Activated CD8-positive, alpha-beta memory T cell treated with anti-CD3 and anti-CD28 coated beads, Interleukin-2, amount 10 ng/mL, durations not matched to agents 7 days and 5 days (primary cell): ENCODE results near the gene C1orf210. TPM values are rescaled to one million over a fixed set of nuclear protein-coding genes. Genes with fewer than 3 reads are reported as not detected.

Experiments used
- ATAC-seq: fragments of 150-1000 bp; cut with Tn5 transposase; one replicate; pipeline ENCODE4 v1.10.0; 2021; ENCODE audit warnings: moderate library complexity
- CTCF ChIA-PET: fragments of 350-600 bp; sonication (Branson Sonifier 250); formaldehyde crosslinking; loops from one replicate; lab custom pipeline; 2021; ENCODE audit warnings: antibody characterized with exemption; lab: Charles Lee
- DNase-seq: peaks from one replicate; pipeline ENCODE4 v3.0.0-alpha.2; 2020
- H3K27ac Mint-ChIP-seq: one replicate; pipeline ENCODE4 v1.8.0; 2021; ENCODE audit warnings: mild to moderate bottlenecking, mixed read lengths
- H3K27me3 Mint-ChIP-seq: one replicate; pipeline ENCODE4 v1.8.0; 2021; ENCODE audit warnings: mixed read lengths
- H3K36me3 Mint-ChIP-seq: one replicate; pipeline ENCODE4 v1.8.0; 2021; ENCODE audit warnings: mild to moderate bottlenecking, mixed read lengths
- H3K4me1 Mint-ChIP-seq: one replicate; pipeline ENCODE4 v1.8.0; 2021; ENCODE audit warnings: mixed read lengths
- H3K4me3 Mint-ChIP-seq: one replicate; pipeline ENCODE4 v1.8.0; 2021; ENCODE audit warnings: mild to moderate bottlenecking, moderate library complexity, mixed read lengths
- H3K9me3 Mint-ChIP-seq: one replicate; pipeline ENCODE4 v1.8.0; 2022; ENCODE audit warnings: low read depth, mixed read lengths
- total RNA-seq, 2 experiments: library from RNA; stranded (reverse); gene quantifications; one replicate each; pipeline ENCODE4 v1.2.3, GENCODE V29; 2021

The C1orf210 gene
- total RNA-seq, 2 experiments from 2014 or later, result not detected

DNA sequence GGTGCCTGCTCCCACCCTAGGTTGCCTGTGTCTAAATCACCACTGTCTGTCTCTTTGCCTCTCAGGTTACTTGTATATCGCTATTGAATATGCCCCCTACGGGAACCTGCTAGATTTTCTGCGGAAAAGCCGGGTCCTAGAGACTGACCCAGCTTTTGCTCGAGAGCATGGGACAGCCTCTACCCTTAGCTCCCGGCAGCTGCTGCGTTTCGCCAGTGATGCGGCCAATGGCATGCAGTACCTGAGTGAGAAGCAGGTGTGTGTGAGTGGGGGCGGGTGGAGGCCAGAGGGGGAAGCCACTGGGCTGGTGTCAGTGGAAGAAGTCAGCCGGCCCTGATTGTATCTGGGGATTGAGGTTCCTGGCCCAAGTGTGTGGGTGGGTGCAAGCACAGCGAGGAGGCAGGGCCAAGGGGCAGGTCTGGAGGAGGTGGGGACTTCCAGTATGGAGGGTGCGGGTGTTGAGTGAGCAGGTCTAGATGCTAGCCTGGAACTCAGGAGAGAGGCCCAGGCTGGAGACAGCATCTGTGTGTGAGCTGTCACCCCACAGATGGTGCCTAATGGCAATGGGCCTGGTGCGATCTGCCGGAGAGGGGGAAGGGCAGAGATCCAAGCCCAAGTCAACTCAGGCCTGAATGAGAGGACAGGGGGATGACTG is 32.6 kb upstream of the C1orf210 start:
- CTCF ChIA-PET, result interaction anchor here (1.8 kb wide), 1 partner anchor 11 kb away, joined by 3 read pairs; no protein-coding TSS in a partner anchor
- H3K4me1 Mint-ChIP-seq, result no peaks in the 10 kb centered on the region
- no peak for DNase-seq

DNA sequence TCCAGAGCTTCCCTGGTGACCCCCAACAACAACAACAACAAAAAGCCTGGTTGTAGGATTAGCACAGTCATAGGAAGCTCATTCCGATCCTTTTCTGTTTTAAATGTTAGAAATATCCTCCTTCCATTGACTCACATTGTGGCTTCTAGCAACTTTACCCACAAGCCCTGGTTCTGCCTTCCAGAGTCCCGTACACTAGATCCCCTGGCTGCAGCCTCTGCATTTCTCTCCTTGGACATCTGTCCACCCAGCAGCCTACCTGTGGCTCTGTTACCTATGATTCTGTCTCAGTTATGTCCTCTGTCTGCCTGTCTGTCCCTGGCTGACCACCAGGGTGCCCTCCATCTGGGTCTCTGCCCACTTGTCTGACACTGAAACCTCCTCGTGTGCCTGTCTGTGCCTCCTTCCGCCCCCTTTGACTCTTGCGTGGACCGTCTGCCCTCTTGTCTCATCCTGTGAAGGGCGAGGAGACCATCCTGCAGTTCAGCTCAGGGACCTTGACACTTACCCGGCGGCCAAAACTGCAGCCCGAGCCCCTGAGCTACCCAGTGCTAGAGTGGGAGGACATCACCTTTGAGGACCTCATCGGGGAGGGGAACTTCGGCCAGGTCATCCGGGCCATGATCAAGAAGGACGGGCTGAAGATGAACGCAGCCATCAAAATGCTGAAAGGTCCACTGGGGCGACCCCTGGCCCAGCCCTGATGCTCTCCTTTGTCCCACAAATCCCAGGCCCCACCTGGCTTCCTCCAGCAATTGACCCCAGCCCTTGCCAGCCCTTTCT is 31.5 kb upstream of the C1orf210 start:
- no peaks in the 10 kb centered on the region for H3K9me3 Mint-ChIP-seq
- no peak for DNase-seq
- H3K4me1 Mint-ChIP-seq, result no peaks in the 10 kb centered on the region
- ATAC-seq, result no peak
- no peaks in the 10 kb centered on the region for H3K36me3 Mint-ChIP-seq
- H3K4me3 Mint-ChIP-seq, result no peak overlapping the region
- CTCF ChIA-PET, result interaction anchor here (1.8 kb wide), 1 partner anchor 12 kb away, joined by 3 read pairs; no protein-coding TSS in a partner anchor
- H3K27me3 Mint-ChIP-seq, result no peaks in the 10 kb centered on the region
- no peak overlapping the region for H3K27ac Mint-ChIP-seq

More for the DNA sequence above, 32.6 kb upstream of the C1orf210 start:
- no peaks in the 10 kb centered on the region for H3K9me3 Mint-ChIP-seq
- ATAC-seq, result no peak
- no peaks in the 10 kb centered on the region for H3K27me3 Mint-ChIP-seq
- no peaks in the 10 kb centered on the region for H3K36me3 Mint-ChIP-seq
- no peak overlapping the region for H3K4me3 Mint-ChIP-seq
- H3K27ac Mint-ChIP-seq, result no peak overlapping the region

DNA sequence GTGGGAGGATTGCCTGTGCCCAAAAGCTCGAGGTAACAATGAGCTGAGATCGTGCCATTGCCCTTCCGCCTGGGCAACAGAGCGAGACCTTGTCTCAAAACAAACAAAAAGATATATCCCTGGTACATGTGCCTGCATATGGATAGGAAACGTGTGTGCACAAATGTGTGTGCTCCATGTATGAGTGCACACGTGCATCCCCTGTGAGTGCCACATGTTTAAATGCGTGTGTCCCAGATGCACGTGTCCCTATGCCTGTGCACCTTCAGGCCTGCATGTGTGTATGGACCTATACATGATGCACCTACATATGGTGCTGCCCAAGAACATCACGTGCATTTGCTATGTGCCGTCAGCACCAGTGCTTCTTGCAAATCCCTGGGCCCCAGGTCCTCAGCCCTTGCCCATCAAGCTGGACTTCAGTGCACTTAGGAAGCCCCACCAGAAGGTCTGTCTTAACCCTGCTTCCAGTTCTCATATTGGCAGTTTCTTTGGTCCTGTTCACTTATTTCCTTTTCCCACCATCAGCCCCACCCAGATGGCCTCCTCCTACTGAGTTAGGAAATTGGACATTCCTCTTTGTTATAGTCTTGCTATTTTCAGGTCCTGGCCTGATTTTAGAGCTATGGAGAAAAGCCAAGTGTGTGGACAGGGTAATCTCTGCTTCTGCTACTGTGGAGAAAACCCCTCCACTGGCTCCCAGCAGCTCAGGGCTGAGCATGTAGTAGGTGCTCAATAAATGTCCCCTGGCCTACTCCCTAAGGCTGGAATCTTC is 30.8 kb upstream of the C1orf210 start:
- DNase-seq (no peak), ATAC-seq (no peak)
- Mint-ChIP-seq H3K27me3 (no peaks in the 10 kb centered on the region), H3K9me3 (no peaks in the 10 kb centered on the region), H3K4me1 (no peaks in the 10 kb centered on the region), H3K4me3 (no peak overlapping the region), H3K36me3 (no peaks in the 10 kb centered on the region), H3K27ac (no peak overlapping the region)
- CTCF ChIA-PET, result interaction anchor here (1.8 kb wide), 1 partner anchor 13 kb away, joined by 3 read pairs; no protein-coding TSS in a partner anchor

DNA sequence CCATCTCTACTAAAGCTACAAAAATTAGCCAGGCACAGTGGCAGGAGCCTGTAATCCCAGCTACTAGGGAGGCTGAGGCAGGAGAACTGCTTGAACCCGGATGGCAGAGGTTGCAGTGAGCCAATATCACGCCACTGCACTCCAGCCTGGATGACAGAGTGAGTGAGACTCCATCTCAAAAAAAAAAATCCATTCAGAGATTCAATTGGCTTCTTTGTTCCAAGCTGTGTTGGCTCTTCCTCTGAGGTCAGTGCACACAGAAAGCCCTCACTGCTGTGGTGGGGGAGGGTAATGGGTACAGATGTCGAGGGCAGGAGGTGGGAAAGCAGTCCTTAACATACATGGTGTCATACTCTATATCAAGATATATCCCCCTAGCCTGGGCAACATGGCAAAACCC is 30.1 kb upstream of the C1orf210 start:
- ATAC-seq, result no peak
- H3K27me3 Mint-ChIP-seq, result no peaks in the 10 kb centered on the region
- no peaks in the 10 kb centered on the region for H3K36me3 Mint-ChIP-seq
- no peaks in the 10 kb centered on the region for H3K9me3 Mint-ChIP-seq
- no peak for DNase-seq
- H3K4me1 Mint-ChIP-seq, result no peaks in the 10 kb centered on the region
- CTCF ChIA-PET, result no interaction called here
- no peak overlapping the region for H3K27ac Mint-ChIP-seq
- no peak overlapping the region for H3K4me3 Mint-ChIP-seq

DNA sequence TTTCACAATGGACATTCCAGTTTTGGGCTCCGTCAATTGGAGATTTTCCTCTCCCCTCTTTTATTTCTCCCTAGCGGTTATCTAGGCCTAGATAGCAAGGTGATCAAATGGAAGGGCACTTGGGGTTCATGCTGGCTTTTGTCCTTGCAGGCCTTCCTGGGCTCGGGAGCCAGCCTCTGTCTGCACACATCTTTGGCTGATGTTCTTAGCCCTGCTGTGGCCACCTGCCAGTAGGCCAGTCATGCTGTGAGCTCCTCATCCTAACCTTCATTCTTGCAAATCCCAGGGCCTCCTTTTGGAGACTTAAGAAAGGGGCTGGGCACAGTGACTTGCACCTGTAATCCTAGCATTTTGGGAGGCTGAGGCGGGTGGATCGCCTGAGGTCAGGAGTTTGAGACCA is 28.9 kb upstream of the C1orf210 start:
- CTCF ChIA-PET, result no interaction called here
- no peak overlapping the region for H3K27ac Mint-ChIP-seq
- ATAC-seq, result no peak
- no peaks in the 10 kb centered on the region for H3K36me3 Mint-ChIP-seq
- no peak for DNase-seq
- no peak overlapping the region for H3K4me3 Mint-ChIP-seq
- H3K27me3 Mint-ChIP-seq, result no peaks in the 10 kb centered on the region
- no peaks in the 10 kb centered on the region for H3K4me1 Mint-ChIP-seq
- no peaks in the 10 kb centered on the region for H3K9me3 Mint-ChIP-seq

DNA sequence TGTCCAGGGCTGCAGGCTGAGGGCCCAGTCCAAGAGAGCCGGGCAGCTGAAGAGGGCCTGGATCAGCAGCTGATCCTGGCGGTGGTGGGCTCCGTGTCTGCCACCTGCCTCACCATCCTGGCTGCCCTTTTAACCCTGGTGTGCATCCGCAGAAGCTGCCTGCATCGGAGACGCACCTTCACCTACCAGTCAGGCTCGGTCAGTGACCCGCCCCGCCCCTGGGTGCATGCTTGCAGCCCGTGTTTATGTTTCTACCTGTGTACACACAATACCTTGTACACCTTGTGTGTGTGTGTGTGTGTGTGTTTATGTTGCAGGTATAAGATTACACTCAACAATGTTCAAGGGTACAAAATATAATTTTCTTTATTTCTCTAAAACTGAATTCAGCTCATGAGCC is 28.4 kb upstream of the C1orf210 start:
- CTCF ChIA-PET, result no interaction called here
- DNase-seq (no peak), ATAC-seq (no peak)
- Mint-ChIP-seq H3K36me3 (no peaks in the 10 kb centered on the region), H3K9me3 (no peaks in the 10 kb centered on the region), H3K27me3 (no peaks in the 10 kb centered on the region), H3K4me1 (no peaks in the 10 kb centered on the region), H3K27ac (no peak overlapping the region), H3K4me3 (no peak overlapping the region)

DNA sequence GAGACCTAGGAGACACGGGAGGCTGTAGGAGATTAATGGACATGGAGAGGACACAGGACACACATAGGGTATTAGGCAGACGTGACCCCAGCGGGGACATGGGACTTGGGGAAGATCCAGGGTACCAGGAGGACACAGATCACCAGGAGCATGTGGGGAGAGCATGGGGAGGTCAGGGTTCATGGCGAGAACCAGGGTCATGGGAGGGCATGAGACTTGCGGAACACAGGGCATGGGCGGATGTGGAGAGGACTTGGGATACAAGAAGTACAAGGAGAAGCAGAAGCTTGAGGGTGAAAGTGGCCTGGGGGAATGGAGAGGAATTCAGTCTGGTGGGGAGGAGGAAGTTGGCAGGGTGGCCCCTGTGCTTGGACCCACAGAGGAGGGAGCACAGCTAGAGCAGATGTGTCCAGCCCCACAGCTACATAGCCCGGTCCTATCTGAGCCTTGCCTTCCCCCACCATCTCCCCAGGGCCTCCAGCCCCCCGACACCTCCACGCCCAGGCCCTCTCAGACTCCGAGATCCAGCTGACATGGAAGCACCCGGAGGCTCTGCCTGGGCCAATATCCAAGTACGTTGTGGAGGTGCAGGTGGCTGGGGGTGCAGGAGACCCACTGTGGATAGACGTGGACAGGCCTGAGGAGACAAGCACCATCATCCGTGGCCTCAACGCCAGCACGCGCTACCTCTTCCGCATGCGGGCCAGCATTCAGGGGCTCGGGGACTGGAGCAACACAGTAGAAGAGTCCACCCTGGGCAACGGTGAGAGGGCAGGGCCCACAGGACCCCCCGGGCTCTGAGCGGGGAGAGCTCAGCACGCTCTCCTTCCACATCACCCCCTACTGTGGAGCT is 27.5 kb upstream of the C1orf210 start:
- Mint-ChIP-seq H3K27ac (no peak overlapping the region), H3K4me1 (no peaks in the 10 kb centered on the region), H3K27me3 (no peaks in the 10 kb centered on the region), H3K36me3 (no peaks in the 10 kb centered on the region), H3K9me3 (no peaks in the 10 kb centered on the region), H3K4me3 (no peak overlapping the region)
- DNase-seq, result no peak
- no peak for ATAC-seq
- CTCF ChIA-PET, result no interaction called here

DNA sequence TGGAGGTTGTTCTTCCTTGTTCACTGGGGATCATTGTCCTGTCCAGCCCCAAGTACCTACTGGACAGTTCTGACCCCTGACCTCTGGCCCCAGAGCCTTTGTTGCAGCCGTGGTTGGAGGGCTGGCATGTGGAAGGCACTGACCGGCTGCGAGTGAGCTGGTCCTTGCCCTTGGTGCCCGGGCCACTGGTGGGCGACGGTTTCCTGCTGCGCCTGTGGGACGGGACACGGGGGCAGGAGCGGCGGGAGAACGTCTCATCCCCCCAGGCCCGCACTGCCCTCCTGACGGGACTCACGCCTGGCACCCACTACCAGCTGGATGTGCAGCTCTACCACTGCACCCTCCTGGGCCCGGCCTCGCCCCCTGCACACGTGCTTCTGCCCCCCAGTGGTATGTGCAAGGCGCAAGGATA is 26.8 kb upstream of the C1orf210 start:
- no peak for DNase-seq
- Mint-ChIP-seq H3K27ac (no peak overlapping the region), H3K9me3 (no peaks in the 10 kb centered on the region), H3K36me3 (no peaks in the 10 kb centered on the region), H3K27me3 (no peaks in the 10 kb centered on the region), H3K4me3 (no peak overlapping the region), H3K4me1 (no peaks in the 10 kb centered on the region)
- CTCF ChIA-PET, result no interaction called here
- ATAC-seq, result no peak

DNA sequence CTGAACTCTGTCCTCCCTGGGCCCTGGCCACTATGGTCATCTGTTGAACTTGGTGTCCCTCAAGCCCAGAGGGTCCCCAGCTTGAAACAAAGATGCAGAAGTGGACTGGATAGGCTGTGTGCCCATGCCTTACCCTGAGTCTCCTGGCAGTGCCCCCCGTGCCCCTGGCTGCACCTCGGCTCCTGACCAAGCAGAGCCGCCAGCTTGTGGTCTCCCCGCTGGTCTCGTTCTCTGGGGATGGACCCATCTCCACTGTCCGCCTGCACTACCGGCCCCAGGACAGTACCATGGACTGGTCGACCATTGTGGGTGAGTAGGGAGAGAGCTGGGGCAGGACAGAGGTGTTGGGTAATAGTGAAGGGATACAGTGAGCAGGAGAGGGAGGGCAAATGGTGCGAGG is 26.1 kb upstream of the C1orf210 start:
- Mint-ChIP-seq H3K9me3 (no peaks in the 10 kb centered on the region), H3K27me3 (no peaks in the 10 kb centered on the region), H3K4me1 (no peaks in the 10 kb centered on the region), H3K4me3 (no peak overlapping the region), H3K27ac (no peak overlapping the region), H3K36me3 (no peaks in the 10 kb centered on the region)
- no peak for DNase-seq
- ATAC-seq, result no peak
- CTCF ChIA-PET, result no interaction called here

DNA sequence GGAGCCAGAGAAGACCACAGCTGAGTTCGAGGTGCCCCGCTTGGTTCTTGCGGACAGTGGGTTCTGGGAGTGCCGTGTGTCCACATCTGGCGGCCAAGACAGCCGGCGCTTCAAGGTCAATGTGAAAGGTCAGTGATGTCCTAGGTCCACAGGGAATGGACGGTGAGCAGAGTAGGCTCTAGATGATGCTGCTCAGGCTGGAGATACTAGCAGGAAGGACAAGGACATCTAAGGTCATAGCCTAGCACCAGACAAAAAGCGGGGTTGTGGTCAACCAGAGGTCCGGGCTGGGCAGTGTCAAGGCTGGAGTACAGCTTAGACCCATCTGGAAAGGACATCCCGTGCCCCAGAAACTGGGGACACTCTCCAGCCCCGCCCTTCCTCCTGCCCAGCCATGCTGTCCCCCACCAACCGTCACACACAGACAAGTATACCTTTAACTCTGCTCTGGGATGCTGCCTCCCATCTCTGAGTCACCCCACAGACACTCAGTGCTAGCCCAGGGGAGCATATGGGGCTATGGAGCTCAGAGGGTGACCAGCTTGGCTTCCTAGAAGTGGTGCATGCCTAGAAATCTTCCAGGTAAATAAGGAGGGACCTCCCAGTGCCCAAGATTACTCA is 24.1 kb upstream of the C1orf210 start:
- no peak for ATAC-seq
- no peak for DNase-seq
- CTCF ChIA-PET, result no interaction called here

DNA sequence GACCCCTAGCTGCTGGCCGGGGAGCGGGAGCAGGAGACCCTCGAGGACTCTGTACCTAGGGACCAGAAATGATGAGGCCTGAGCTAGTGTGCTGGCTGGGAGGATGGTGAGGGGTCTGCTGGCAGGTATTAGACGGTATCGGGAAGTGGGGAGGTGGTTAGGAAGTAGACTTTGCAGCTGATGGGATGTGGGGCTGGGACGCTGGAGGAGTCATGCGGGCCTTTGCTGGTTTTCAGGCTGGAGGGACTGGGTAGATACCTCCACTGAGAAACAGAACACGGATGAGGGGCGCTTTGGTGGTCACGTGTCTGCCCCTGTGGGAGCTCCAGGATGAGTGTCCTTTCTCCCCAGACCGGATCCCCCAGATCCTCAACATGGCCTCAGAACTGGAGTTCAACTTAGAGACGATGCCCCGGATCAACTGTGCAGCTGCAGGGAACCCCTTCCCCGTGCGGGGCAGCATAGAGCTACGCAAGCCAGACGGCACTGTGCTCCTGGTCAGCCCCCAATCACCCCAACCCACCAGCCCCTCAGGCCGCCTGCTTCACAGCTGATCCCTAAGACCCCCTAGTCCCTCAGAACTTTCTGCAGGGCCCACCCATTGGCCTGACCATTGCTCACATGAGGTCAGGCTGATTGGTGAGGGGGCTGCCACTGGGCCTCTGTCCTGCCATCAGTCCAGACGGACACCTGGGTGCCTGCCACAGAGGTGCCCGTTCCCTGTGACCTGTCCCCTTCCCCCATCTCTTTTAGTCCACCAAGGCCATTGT is 23.4 kb upstream of the C1orf210 start:
- Mint-ChIP-seq H3K36me3 (no peaks in the 10 kb centered on the region), H3K4me1 (no peaks in the 10 kb centered on the region), H3K27ac (no peak overlapping the region), H3K27me3 (no peaks in the 10 kb centered on the region), H3K9me3 (no peaks in the 10 kb centered on the region), H3K4me3 (no peak overlapping the region)
- CTCF ChIA-PET, result no interaction called here
- DNase-seq, result no peak
- no peak for ATAC-seq

More for the DNA sequence above, 24.1 kb upstream of the C1orf210 start:
- H3K36me3 Mint-ChIP-seq, result no peaks in the 10 kb centered on the region
- H3K4me3 Mint-ChIP-seq, result no peak overlapping the region
- H3K4me1 Mint-ChIP-seq, result no peaks in the 10 kb centered on the region
- no peaks in the 10 kb centered on the region for H3K9me3 Mint-ChIP-seq
- H3K27me3 Mint-ChIP-seq, result no peaks in the 10 kb centered on the region
- no peak overlapping the region for H3K27ac Mint-ChIP-seq

DNA sequence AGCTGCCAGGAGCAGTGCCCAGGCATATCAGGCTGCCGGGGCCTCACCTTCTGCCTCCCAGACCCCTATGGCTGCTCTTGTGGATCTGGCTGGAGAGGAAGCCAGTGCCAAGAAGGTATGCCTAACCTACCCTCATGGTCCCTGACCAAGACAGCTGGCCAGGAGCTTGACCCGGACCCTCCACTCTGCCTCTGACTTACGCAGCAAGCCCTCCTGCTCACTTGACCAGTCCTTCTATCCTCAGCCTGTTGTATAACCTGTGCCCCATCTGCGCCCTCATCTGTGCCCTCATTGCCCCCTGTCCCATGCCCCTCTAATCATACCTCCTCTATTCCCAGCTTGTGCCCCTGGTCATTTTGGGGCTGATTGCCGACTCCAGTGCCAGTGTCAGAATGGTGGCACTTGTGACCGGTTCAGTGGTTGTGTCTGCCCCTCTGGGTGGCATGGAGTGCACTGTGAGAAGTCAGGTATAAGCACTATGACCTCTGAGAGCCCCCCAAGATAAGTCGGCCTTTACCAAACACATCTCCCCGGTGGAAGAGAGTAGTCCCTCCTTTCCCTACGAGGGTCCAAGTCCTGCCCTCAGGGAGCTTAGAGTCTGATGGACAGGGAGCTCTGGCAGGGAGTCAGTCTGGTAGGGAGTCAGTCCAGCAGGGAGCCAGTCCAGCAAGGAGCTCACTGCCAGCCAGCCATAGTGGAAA is 22.2 kb upstream of the C1orf210 start:
- H3K36me3 Mint-ChIP-seq, result no peaks in the 10 kb centered on the region
- no peak overlapping the region for H3K4me3 Mint-ChIP-seq
- no peak overlapping the region for H3K27ac Mint-ChIP-seq
- DNase-seq (no peak), ATAC-seq (no peak)
- CTCF ChIA-PET, result no interaction called here
- H3K9me3 Mint-ChIP-seq, result no peaks in the 10 kb centered on the region
- H3K4me1 Mint-ChIP-seq, result no peaks in the 10 kb centered on the region
- H3K27me3 Mint-ChIP-seq, result no peaks in the 10 kb centered on the region
